PC-3 (cell line): ENCODE data around the gene SPOCD1. TPM values are rescaled to one million over a fixed set of nuclear protein-coding genes. Genes with fewer than 3 reads are reported as not detected.
"Not testable (repeated sequence)": the region's sequence is repeated elsewhere in the genome, so short reads cannot be mapped to it uniquely, and the experiment has no call there.

Experiments used
- ATAC-seq: fragments of 200-7000 bp; cut with Tn5 transposase; 2 replicates; pipeline ENCODE4 v1.9.1; 2020; ENCODE audit warnings: mild to moderate bottlenecking, moderate library complexity
- BruUV-seq: library from RNA; stranded (reverse); fragments of 400-500 nt; replicated peaks from 2 replicates; lab custom pipeline; 2021; lab: Mats Ljungman, UMichigan
- CTCF ChIA-PET: fragments of 300-600 bp; sonication (Branson Sonifier 250); formaldehyde crosslinking; loops from one replicate; lab custom pipeline; 2022; ENCODE audit warnings: antibody characterized with exemption; lab: Charles Lee
- POLR2A ChIA-PET: fragments of 300-600 bp; sonication (Branson Sonifier 250); formaldehyde crosslinking; loops from one replicate; lab custom pipeline; 2022; ENCODE audit warnings: antibody characterized with exemption; ENCODE audit not compliant: unreplicated experiment; lab: Charles Lee
- DNase-seq: peaks from one replicate; pipeline ENCODE4 v3.0.0-alpha.2; 2015
- H2AFZ ChIP-seq: fragments of 300-600 bp; sonication (generic); 2 replicates; pipeline ENCODE4 v1.6.0; 2016; ENCODE audit warnings: antibody characterized with exemption, low read length
- H3F3A ChIP-seq: fragments of 300-600 bp; sonication (generic); one replicate; pipeline ENCODE4 v1.6.0; 2017; ENCODE audit warnings: antibody characterized with exemption, low read length, control low read depth, mild to moderate bottlenecking; ENCODE audit not compliant: unreplicated experiment
- H3K27ac ChIP-seq: fragments of 300-600 bp; sonication (generic); 2 replicates; pipeline ENCODE4 v1.5.1; 2016; ENCODE audit warnings: mild to moderate bottlenecking, low read length
- H3K27me3 ChIP-seq: fragments of 300-600 bp; sonication (generic); 2 replicates; pipeline ENCODE4 v1.6.1; 2016; ENCODE audit warnings: low read length, mixed read lengths
- H3K36me3 ChIP-seq: fragments of 300-600 bp; sonication (generic); 2 replicates; pipeline ENCODE4 v1.6.1; 2016; ENCODE audit warnings: low read depth, mixed run types, low read length, mixed read lengths
- H3K4me1 ChIP-seq: fragments of 300-600 bp; sonication (generic); 2 replicates; pipeline ENCODE4 v1.5.1; 2016; ENCODE audit warnings: low read length; ENCODE audit not compliant: insufficient read depth
- H3K4me2 ChIP-seq: fragments of 300-600 bp; sonication (generic); 2 replicates; pipeline ENCODE4 v1.6.0; 2016; ENCODE audit warnings: low read length
- H3K4me3 ChIP-seq: fragments of 300-600 bp; sonication (generic); 2 replicates; pipeline ENCODE4 v1.5.1; 2016; ENCODE audit warnings: mild to moderate bottlenecking, low read length, mixed read lengths
- H3K79me2 ChIP-seq: fragments of 300-600 bp; sonication (generic); 2 replicates; pipeline ENCODE4 v1.6.1; 2017; ENCODE audit warnings: low read length, mixed read lengths
- H3K9ac ChIP-seq: fragments of 300-600 bp; sonication (generic); 2 replicates; pipeline ENCODE4 v1.6.0; 2016; ENCODE audit warnings: mild to moderate bottlenecking, low read length
- H3K9me2 ChIP-seq: fragments of 300-600 bp; sonication (generic); replicated peaks from 2 replicates; pipeline ENCODE4 v1.6.1; 2016; ENCODE audit warnings: mixed run types, low read length, mixed read lengths
- H3K9me3 ChIP-seq: fragments of 300-600 bp; sonication (generic); 2 replicates; pipeline ENCODE4 v1.6.1; 2016; ENCODE audit warnings: low read length, mixed read lengths
- H4K20me1 ChIP-seq: fragments of 300-600 bp; sonication (generic); 2 replicates; pipeline ENCODE4 v1.6.1; 2016; ENCODE audit warnings: low read length, mixed read lengths
- EZH2 ChIP-seq: fragments of 300-600 bp; sonication (generic); IDR thresholded peaks from one replicate; pipeline ENCODE4 v1.6.1; 2017; ENCODE audit warnings: antibody characterized with exemption, mild to moderate bottlenecking, low read length; ENCODE audit not compliant: unreplicated experiment
- EZH2phosphoT487 ChIP-seq: fragments of 300-600 bp; sonication (generic); IDR thresholded peaks from 2 replicates; pipeline ENCODE4 v1.6.1; 2018; ENCODE audit warnings: mild to moderate bottlenecking, antibody characterized with exemption, low read length, borderline replicate concordance
- intact Hi-C: fragments of 100-400 bp; cut with micrococcal nuclease; formaldehyde crosslinking; loops from 2 replicates; pipeline ENCODE4 v1.9.0; 2023
- total RNA-seq: library from RNA; depleted of rRNA; stranded (reverse); fragments of >200 nt; gene quantifications from 2 replicates; pipeline ENCODE4 v1.2.3, GENCODE V29; 2014
- TF ChIP-seq, protein P1 (sequence below): fragments of 300-600 bp; sonication (generic); conservative IDR thresholded peaks from 2 replicates; pipeline ENCODE4 v1.5.1; 2017; ENCODE audit warnings: antibody characterized with exemption, low read depth, mild to moderate bottlenecking, low read length

The SPOCD1 gene
- total RNA-seq, 1 experiment from 2014 or later = 5.4 TPM

DNA sequence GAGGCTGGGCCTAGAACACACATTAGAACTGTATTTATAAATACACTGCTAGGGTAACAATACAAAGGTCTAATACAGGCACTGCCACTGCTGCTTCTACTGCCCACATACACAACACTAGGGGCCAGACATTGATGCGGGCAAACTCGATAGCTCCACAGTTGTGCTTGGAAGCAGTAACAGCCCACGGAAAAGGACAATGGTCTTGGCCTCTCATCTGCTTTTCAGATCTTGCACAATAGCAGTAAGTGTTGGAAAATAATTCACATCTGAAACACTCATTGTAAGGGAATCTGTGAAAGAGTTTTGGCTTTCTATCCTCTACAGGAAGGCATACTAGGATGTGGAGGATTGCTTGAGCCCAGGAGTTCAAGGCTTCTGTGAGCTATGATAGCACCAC, 6.9 kb upstream of the SPOCD1 start:
- H4K20me1 ChIP-seq = no peaks in the 10 kb centered on the region
- no peak overlapping the region for H3K27ac ChIP-seq
- no peaks in the 10 kb centered on the region for H3K9me3 ChIP-seq
- H3K4me1 ChIP-seq = no peaks in the 10 kb centered on the region
- H3K4me3 ChIP-seq = no peak overlapping the region
- DNase-seq = no peak
- ChIA-PET CTCF (no interaction called here), POLR2A (no interaction called here)
- no TSS peak for BruUV-seq
- H2AFZ ChIP-seq = no peak overlapping the region
- H3K79me2 ChIP-seq = no peaks in the 10 kb centered on the region
- no peaks in the 10 kb centered on the region for H3K36me3 ChIP-seq
- H3K9me2 ChIP-seq = no peaks in the 10 kb centered on the region
- H3K4me2 ChIP-seq = no peak overlapping the region
- no peaks in the 10 kb centered on the region for H3K27me3 ChIP-seq
- intact Hi-C loops = no loop called here
- no peak for ATAC-seq
- TF ChIP-seq EZH2phosphoT487 = no peak
- TF ChIP-seq, protein P1, sequence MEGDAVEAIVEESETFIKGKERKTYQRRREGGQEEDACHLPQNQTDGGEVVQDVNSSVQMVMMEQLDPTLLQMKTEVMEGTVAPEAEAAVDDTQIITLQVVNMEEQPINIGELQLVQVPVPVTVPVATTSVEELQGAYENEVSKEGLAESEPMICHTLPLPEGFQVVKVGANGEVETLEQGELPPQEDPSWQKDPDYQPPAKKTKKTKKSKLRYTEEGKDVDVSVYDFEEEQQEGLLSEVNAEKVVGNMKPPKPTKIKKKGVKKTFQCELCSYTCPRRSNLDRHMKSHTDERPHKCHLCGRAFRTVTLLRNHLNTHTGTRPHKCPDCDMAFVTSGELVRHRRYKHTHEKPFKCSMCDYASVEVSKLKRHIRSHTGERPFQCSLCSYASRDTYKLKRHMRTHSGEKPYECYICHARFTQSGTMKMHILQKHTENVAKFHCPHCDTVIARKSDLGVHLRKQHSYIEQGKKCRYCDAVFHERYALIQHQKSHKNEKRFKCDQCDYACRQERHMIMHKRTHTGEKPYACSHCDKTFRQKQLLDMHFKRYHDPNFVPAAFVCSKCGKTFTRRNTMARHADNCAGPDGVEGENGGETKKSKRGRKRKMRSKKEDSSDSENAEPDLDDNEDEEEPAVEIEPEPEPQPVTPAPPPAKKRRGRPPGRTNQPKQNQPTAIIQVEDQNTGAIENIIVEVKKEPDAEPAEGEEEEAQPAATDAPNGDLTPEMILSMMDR = no peak
- no peak for TF ChIP-seq EZH2
- H3F3A ChIP-seq = no peaks in the 10 kb centered on the region
- no peak overlapping the region for H3K9ac ChIP-seq

DNA sequence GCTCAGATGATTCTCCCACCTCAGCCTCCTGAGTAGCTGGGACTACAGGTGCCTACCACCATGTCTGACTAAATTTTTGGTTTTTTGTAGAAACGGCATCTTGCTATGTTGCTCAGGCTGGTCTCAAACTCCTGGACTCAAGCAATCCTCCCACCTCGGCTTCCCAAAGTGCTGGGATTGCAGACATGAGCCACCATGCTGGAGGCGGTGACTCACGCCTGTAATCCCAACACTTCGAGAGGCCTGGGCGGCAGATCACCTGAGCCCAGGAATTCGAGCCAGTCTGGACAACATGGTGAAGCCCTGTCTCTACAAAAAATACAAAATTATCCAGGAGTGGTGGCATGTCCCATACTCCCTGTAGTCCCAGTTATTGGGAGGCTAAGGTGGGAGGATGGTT, 4.4 kb upstream of the SPOCD1 start:
- H4K20me1 ChIP-seq, H3K4me3 ChIP-seq, H3K27ac ChIP-seq, H3K36me3 ChIP-seq, BruUV-seq, intact Hi-C loops, H3K27me3 ChIP-seq, DNase-seq, CTCF ChIA-PET, H3K4me1 ChIP-seq, H3F3A ChIP-seq, H3K4me2 ChIP-seq, H2AFZ ChIP-seq, POLR2A ChIA-PET, ATAC-seq, H3K9ac ChIP-seq, H3K9me2 ChIP-seq, H3K79me2 ChIP-seq, H3K9me3 ChIP-seq: not testable (repeated sequence)

DNA sequence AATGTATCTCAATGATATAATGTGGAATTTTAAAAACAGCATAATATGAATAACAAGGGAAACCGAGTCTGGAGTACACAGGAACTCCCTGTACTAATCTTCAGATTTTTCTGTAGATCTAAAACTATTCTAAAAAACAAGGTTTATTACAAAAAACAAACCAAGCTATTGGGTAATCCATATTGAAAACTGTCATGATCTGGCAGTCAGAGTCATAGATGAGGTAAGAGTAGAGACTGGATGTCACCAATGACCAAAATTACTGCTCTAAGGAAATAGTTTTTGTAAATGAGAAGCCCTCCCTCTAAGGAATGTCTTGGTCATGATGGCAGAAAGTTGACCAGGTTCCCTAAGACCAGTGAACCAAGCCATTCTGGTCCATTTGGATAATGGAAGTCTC, 2.4 kb upstream of the SPOCD1 start:
- Histone ChIP-seq H3K4me3 (no peak overlapping the region), H3K36me3 (no peaks in the 10 kb centered on the region), H2AFZ (no peak overlapping the region), H4K20me1 (no peaks in the 10 kb centered on the region), H3K27me3 (no peaks in the 10 kb centered on the region), H3K79me2 (no peaks in the 10 kb centered on the region), H3K4me1 (no peaks in the 10 kb centered on the region), H3K27ac (no peak overlapping the region), H3K9me2 (no peaks in the 10 kb centered on the region), H3K4me2 (no peak overlapping the region), H3K9ac (no peak overlapping the region), H3F3A (no peaks in the 10 kb centered on the region), H3K9me3 (no peaks in the 10 kb centered on the region)
- DNase-seq = no peak
- intact Hi-C loops = loop anchor here (5.0 to 10.0 kb wide), 2 partner anchors 117 to 144 kb away; partner anchors contain the start of gene PTP4A2
- ATAC-seq = no peak
- TF ChIP-seq, protein P1 = no peak
- TF ChIP-seq EZH2 (no peak), EZH2phosphoT487 (no peak)
- ChIA-PET POLR2A (no interaction called here), CTCF (no interaction called here)
- BruUV-seq = no TSS peak

DNA sequence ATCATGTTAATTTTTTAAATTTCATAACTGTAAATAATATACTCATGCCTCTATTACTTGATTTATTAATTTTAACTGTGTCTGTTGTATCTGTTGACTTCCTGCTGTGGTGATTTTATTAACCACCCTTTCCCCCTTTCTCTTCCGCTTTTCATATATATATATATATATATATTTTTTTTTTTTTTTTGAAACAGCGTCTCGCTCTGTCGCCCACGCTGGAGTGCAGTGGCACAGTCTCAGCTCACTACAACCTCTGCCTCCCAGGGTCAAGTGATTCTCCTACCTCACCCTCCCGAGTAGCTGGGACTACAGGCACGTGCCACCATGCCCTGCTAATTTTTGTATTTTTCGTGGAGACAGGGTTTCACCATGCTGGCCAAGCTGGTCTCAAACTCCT, 1.1 kb upstream of the SPOCD1 start:
- intact Hi-C loops = loop anchor here (5.0 to 10.0 kb wide), 2 partner anchors 118 to 145 kb away; partner anchors contain the start of gene PTP4A2
- H2AFZ ChIP-seq, ATAC-seq, H3K9ac ChIP-seq, H3K27ac ChIP-seq, H3K79me2 ChIP-seq, H3F3A ChIP-seq, H3K4me2 ChIP-seq, H3K4me3 ChIP-seq, H3K9me3 ChIP-seq, H3K4me1 ChIP-seq, BruUV-seq, H3K27me3 ChIP-seq, H4K20me1 ChIP-seq, DNase-seq, H3K36me3 ChIP-seq, H3K9me2 ChIP-seq: not testable (repeated sequence)
- POLR2A ChIA-PET = interaction anchor here (0.7 kb wide), 1 partner anchor 505 kb away, joined by 4 read pairs; no protein-coding TSS in a partner anchor
- CTCF ChIA-PET = interaction anchor here (0.6 kb wide), 1 partner anchor 20 kb away, joined by 4 read pairs; no protein-coding TSS in a partner anchor

DNA sequence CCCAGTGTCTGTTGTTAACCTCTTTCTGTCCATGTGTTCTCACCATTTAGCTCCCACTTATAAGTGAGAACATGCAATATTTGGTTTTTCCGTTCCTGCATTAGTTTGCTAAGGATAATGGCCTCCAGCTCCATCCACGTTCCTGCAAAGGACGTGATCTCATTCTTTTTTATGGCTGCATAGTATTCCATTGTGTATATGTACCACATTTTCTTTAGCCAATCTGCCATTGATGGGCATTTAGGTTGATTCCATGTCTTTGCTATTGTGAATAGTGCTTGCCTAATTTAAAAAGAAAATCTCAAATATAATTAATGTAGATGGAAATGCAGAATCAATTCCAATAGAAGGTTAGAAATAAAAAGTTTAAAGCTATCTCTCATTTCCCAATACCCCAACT, 679 bp upstream of the SPOCD1 start:
- H3K4me3 ChIP-seq, H3K27me3 ChIP-seq, ATAC-seq, H3K4me1 ChIP-seq, BruUV-seq, H3K9ac ChIP-seq, H3K36me3 ChIP-seq, H3K4me2 ChIP-seq, CTCF ChIA-PET, H3K27ac ChIP-seq, H3K9me3 ChIP-seq, H3K79me2 ChIP-seq, H4K20me1 ChIP-seq, H3F3A ChIP-seq, DNase-seq, H2AFZ ChIP-seq, H3K9me2 ChIP-seq: not testable (repeated sequence)
- POLR2A ChIA-PET = interaction anchor here (0.7 kb wide), 1 partner anchor 506 kb away, joined by 4 read pairs; no protein-coding TSS in a partner anchor
- intact Hi-C loops = loop anchor here (5.0 to 10.0 kb wide), 2 partner anchors 118 to 146 kb away; partner anchors contain the start of gene PTP4A2
